ENCODE measurements around the gene RCAN2.

DNA sequence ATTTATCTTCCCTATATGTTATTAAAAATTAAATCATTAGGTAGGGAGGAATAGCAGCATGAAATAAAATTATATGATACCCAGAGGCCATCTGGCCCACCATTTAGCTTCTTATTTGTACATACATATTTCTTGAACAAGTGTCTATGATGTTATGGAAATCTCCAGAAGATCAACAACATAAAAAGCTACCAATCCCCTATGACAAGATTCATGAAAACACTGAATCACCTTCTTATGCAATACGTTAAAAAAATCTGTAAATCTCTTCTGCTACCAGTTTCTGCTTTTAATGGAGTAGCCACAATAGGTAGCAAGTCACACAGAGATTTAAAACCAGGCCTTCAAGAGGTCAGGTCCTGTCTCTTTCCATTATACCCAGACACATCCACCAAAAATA is 194.7 kb downstream of the RCAN2 start:
- TF ChIP-seq ZNF134 (CRISPR knock-in tag; conservative IDR thresholded peaks at IDR 0.05): no peak
- no peak for TF ChIP-seq CTCF (IDR thresholded peaks at IDR 0.05 in 2 of 3, conservative IDR thresholded peaks at IDR 0.05 in 1 of 3; ENCODE audit: insufficient read depth in 2 of 3, low read depth in 1 of 3, low read length in 3 of 3)
- no peak for TF ChIP-seq ESRRA (IDR thresholded peaks at IDR 0.05; ENCODE audit: borderline replicate concordance, low read depth)
- TF ChIP-seq GTF3C2 (IDR thresholded peaks at IDR 0.05; ENCODE audit: borderline replicate concordance, extremely low read depth, insufficient read length): no peak
- no peak for TF ChIP-seq POLR2AphosphoS5 (IDR thresholded peaks at IDR 0.05; ENCODE audit: control insufficient read depth, insufficient read depth, low read depth, low read length)
- TF ChIP-seq, protein P1, sequence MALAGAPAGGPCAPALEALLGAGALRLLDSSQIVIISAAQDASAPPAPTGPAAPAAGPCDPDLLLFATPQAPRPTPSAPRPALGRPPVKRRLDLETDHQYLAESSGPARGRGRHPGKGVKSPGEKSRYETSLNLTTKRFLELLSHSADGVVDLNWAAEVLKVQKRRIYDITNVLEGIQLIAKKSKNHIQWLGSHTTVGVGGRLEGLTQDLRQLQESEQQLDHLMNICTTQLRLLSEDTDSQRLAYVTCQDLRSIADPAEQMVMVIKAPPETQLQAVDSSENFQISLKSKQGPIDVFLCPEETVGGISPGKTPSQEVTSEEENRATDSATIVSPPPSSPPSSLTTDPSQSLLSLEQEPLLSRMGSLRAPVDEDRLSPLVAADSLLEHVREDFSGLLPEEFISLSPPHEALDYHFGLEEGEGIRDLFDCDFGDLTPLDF (CRISPR knock-in tag; IDR thresholded peaks at IDR 0.05): no peak
- no peak for TF ChIP-seq USF1 (CRISPR knock-in tag; IDR thresholded peaks at IDR 0.05)
- TF ChIP-seq FOSL1 (tag; conservative IDR thresholded peaks at IDR 0.05): no peak
- no peak for TF ChIP-seq EP300 (IDR thresholded peaks at IDR 0.05; ENCODE audit: low read length)
- TF ChIP-seq CC2D1A (IDR thresholded peaks at IDR 0.05): no peak
- TF ChIP-seq TARDBP (IDR thresholded peaks at IDR 0.05): no peak
- no peak for TF ChIP-seq POLR2A (conservative IDR thresholded peaks at IDR 0.05)
- no peak for TF ChIP-seq ZNF24 (IDR thresholded peaks at IDR 0.05)
- no peak for TF ChIP-seq CREB1 (IDR thresholded peaks at IDR 0.05)
- TF ChIP-seq CREB1 (CRISPR knock-in tag; IDR thresholded peaks at IDR 0.05): no peak

Data from K562 (cell line).